GM12875 (cell line): ENCODE data around the gene JAG2.

Experiments
- H3K4me3 ChIP-seq: one replicate; pipeline ENCODE4 v1.5.1; 2011; ENCODE audit warnings: low read depth, low read length, control low read depth
- TF ChIP-seq, protein P1 (sequence below): IDR thresholded peaks from 2 replicates; pipeline ENCODE4 v1.5.1; 2011; ENCODE audit warnings: low read depth, mild to moderate bottlenecking, control low read depth, inconsistent platforms, low read length, moderate library complexity, borderline replicate concordance; ENCODE audit not compliant: insufficient read depth

JAG2 gene

DNA sequence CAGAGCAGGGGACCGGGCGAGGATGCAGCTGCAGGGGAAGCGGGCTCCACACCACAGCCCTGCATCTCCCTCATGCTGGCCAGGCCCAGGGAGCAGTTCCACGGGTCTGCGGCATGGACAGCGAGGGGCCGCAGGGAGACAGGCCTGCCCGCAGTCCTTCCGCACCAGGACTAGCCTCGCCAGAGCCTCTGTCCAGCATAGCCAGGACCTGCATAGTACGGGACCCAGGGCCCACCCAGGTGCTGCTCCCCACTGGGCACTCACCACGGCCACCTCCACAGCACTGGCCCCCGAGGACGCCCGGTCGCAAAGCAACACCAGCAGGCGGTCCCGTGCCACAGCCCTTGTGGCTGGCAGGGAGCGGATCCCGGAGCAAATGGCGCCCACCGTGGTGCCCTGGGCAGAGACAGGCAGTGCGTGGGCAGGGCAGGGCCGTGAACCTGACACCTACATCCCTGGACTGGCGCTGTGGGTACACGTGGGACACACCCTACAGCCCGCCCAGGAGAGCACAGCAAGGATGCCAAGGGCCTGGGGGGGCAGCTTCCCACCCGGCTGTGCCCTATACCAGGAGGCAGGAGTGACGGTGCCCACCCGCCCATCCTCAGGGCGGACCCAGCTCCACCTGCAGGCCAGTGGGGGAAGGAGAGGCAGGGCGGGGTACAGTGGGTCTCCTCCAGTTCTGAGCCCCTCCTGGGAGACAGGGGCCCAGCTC, 23.8 kb downstream of the JAG2 start:
- TF ChIP-seq, protein P1, sequence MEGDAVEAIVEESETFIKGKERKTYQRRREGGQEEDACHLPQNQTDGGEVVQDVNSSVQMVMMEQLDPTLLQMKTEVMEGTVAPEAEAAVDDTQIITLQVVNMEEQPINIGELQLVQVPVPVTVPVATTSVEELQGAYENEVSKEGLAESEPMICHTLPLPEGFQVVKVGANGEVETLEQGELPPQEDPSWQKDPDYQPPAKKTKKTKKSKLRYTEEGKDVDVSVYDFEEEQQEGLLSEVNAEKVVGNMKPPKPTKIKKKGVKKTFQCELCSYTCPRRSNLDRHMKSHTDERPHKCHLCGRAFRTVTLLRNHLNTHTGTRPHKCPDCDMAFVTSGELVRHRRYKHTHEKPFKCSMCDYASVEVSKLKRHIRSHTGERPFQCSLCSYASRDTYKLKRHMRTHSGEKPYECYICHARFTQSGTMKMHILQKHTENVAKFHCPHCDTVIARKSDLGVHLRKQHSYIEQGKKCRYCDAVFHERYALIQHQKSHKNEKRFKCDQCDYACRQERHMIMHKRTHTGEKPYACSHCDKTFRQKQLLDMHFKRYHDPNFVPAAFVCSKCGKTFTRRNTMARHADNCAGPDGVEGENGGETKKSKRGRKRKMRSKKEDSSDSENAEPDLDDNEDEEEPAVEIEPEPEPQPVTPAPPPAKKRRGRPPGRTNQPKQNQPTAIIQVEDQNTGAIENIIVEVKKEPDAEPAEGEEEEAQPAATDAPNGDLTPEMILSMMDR, result no peak
- H3K4me3 ChIP-seq, result no peak overlapping the region

DNA sequence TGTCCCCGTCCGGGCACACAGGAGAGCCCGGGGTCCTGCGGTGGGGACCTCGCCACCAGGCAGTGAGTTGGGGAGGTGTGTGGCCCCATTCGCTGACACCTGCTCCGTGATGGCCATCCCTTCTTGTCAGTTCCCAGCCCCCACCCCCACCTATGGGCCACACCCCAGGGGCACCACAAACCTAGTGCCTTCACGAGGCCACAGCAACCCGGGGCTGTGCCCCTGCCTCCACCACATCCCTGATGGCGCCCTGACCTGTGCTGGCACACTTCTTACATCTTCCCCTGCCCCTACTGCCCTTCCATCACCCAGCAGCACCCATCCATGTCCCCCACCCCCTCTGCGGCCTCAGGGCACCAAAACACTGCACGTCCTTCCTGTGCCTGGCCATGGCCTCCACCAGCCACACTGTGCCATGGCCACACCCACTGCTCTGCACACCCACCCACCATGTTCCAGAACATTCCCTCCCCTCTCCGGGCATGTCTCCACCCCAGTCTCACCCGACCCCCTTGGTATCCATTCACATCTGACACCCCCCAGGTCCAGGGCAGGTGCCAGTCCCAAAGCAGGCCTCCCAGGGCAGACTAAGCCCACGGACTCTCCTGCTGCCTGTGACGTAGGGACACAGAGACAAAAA, 24.4 kb downstream of the JAG2 start:
- no peak overlapping the region for H3K4me3 ChIP-seq
- TF ChIP-seq, protein P1, result no peak

DNA sequence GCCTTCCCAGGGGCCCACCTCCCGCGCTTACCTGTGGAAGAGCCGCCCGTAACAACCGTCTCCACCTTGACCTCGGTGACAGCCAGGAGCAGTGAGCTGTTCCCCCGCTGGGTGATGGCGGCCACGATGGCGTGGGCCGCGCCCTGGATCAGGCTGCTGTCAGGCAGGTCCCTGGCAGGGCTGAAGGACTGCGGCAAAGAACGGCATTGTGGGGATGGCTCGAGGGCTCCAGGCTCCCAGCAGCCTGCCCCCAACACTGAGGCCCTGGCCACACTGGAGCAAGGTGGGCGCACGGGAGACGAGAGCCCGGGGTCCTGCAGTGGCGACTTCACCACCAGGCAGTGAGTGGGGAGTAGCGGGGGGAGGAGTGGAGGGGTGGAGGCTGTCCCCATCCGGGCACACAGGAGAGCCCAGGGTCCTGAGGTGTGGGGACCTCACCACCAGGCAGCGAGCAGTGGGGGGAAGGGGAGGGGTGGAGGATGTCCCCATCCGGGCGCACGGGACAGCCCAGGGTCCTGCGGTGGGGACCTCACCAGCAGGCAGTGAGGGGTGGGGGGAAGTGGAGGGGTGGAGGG, 25.0 kb downstream of the JAG2 start:
- no peak overlapping the region for H3K4me3 ChIP-seq
- TF ChIP-seq, protein P1, result no peak

DNA sequence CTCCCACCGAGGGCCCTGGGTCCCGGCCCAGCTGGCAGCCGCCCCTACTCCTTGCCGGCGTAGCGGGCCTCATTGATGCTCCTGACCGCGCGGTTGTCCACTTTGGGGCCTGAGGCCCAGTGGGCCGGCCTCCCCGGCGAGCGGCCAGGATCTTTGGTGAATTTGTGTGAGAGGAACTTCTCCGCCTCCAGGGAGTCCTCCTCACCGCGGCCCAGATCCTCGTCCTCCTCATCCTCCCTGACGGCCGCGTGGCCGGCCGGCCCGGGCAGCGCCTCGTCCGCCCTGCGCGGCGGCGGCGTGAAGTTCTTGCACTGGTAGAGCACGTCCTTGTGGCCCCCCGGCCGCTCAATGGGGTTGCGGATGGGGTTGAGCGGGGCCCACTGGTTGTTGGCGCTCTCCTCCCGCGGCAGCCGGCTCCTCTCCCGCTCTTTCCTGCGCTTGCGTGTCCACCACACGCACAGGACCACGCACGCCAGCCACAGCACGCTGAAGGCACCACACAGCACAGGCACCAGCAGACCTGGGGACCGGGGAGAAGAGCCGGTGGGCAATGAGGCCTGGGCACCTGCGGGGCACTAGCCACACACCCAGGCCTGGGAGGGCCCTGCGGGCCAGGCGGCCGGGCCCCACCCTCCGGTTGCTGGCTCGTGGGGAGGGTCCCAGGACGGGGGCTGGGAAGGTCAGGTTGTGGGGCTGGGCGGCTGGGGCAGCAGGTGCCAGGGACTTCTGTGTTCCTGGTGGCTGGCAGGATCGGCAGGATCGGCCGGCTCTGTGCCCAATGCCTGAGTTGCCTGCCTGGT, 25.7 kb downstream of the JAG2 start:
- TF ChIP-seq, protein P1, result no peak
- H3K4me3 ChIP-seq, result no peak overlapping the region

DNA sequence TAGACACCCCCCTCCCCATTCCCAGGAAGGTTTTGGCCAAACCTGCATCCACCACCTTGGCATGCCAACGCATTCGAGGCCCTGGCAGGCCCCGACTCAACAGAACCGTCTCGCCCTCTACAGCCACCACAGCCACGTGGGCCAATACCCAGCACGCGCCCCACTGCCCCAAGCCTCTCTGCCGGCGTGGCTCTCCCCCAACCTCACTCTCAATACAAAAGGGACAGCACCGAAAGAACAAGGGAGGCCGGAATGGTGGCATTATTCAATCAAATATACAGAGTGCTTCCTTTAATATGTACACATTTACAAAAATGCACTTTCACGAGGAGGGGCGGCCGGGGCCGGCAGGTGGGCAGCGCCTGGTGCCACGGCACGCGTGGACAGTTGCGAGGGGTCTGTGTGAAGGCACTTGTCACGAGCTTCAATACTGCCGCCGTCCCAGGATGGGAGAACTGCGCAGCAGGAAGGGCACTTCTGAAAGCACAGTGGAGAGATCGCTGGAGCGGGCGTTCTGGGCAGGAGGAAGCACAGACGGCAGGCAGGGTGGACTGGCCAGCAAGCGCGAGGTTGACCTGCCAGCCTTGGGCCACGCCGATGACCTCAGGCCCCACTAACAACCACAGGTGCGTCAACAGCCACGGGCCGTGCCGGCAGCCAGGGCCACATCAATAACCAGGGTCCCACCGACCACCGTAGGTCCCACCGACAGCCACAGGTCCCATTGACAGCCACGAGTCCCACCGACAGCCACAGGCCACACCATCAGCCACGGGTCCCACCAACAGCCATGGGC, 26.9 kb downstream of the JAG2 start:
- TF ChIP-seq, protein P1, result no peak
- H3K4me3 ChIP-seq, result no peak overlapping the region

DNA sequence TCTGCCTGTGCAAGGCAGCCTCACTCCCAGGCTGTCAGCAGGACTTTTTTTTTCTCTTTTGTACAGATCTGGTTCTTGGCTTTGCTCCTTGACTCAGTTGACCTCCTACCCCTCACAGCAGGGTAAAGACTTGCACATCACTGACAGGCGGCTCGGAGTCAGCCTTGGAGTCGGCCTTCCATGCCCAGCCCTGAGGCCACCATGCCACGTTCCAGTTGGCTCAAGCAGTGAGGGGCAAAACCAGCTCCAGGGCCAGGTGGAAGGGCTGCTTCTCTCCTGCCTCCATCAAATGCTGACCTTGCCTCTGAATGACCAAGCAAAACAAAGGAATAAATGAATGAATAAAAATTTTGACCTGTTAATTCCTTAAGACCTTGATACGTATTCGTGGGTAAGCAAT, 27.6 kb downstream of the JAG2 start:
- TF ChIP-seq, protein P1, result no peak
- no peak overlapping the region for H3K4me3 ChIP-seq
